GM23338 (cell line): ENCODE measurements around the gene DUSP7. TPM values are rescaled to one million over a fixed set of nuclear protein-coding genes. Genes with fewer than 3 reads are reported as not detected.

Experiments
- ATAC-seq: fragments of 200-7000 bp; cut with Tn5 transposase; 3 replicates; pipeline ENCODE4 v1.9.1; 2020
- DNase-seq: peaks from one replicate; pipeline ENCODE4 v3.0.0-alpha.2; 2015; ENCODE audit warnings: low spot score
- H2AFZ ChIP-seq: fragments of 200-600 bp; sonication (generic); 2 replicates; pipeline ENCODE4 v1.8.0; 2016; ENCODE audit warnings: antibody characterized with exemption, mild to moderate bottlenecking, moderate library complexity
- H3F3A ChIP-seq: fragments of 200-600 bp; sonication (generic); replicated peaks from 2 replicates; pipeline ENCODE4 v1.8.0; 2017; ENCODE audit warnings: antibody characterized with exemption, mixed run types, low read depth
- H3K27ac ChIP-seq: fragments of 200-600 bp; sonication (generic); 2 replicates; pipeline ENCODE4 v1.6.1; 2016; ENCODE audit warnings: low read depth
- H3K27me3 ChIP-seq: fragments of 200-600 bp; sonication (generic); 2 replicates; pipeline ENCODE4 v1.8.0; 2016; ENCODE audit warnings: mild to moderate bottlenecking, mixed run types, moderate library complexity; ENCODE audit not compliant: insufficient read depth
- H3K36me3 ChIP-seq: fragments of 200-600 bp; sonication (generic); 2 replicates; pipeline ENCODE4 v1.8.0; 2016; ENCODE audit warnings: mild to moderate bottlenecking; ENCODE audit not compliant: insufficient read depth
- H3K4me1 ChIP-seq: fragments of 200-600 bp; sonication (generic); 2 replicates; pipeline ENCODE4 v1.8.0; 2016; ENCODE audit warnings: mild to moderate bottlenecking, moderate library complexity; ENCODE audit not compliant: insufficient read depth
- H3K4me2 ChIP-seq: fragments of 200-600 bp; sonication (generic); 2 replicates; pipeline ENCODE4 v1.7.1; 2017; ENCODE audit warnings: mixed run types
- H3K4me3 ChIP-seq: fragments of 200-600 bp; sonication (generic); 2 replicates; pipeline ENCODE4 v1.6.1; 2016; ENCODE audit warnings: mixed run types
- H3K79me2 ChIP-seq: fragments of 200-600 bp; sonication (generic); replicated peaks from 2 replicates; pipeline ENCODE4 v1.8.0; 2017; ENCODE audit warnings: mild to moderate bottlenecking; ENCODE audit not compliant: insufficient read depth
- H3K9me2 ChIP-seq: fragments of 200-600 bp; sonication (generic); 2 replicates; pipeline ENCODE4 v1.8.0; 2017; ENCODE audit not compliant: insufficient read depth
- H4K20me1 ChIP-seq: fragments of 200-600 bp; sonication (generic); replicated peaks from 2 replicates; pipeline ENCODE4 v1.8.0; 2017; ENCODE audit warnings: mild to moderate bottlenecking; ENCODE audit not compliant: insufficient read depth
- H3K27ac Mint-ChIP-seq: 2 replicates; pipeline ENCODE4 v1.8.0; 2020; ENCODE audit warnings: inconsistent platforms, mild to moderate bottlenecking, moderate library complexity, mixed read lengths
- H3K27me3 Mint-ChIP-seq: 3 replicates; pipeline ENCODE4 v1.8.0; 2022; ENCODE audit warnings: low read depth, mild to moderate bottlenecking, moderate library complexity, mixed read lengths, inconsistent platforms; ENCODE audit not compliant: insufficient read depth, poor library complexity
- H3K36me3 Mint-ChIP-seq: 3 replicates; pipeline ENCODE4 v1.8.0; 2021; ENCODE audit warnings: low read depth, mild to moderate bottlenecking, inconsistent platforms, moderate library complexity, mixed read lengths
- H3K4me1 Mint-ChIP-seq: 3 replicates; pipeline ENCODE4 v1.8.0; 2020; ENCODE audit warnings: mild to moderate bottlenecking, inconsistent platforms, mixed read lengths
- H3K4me3 Mint-ChIP-seq: 3 replicates; pipeline ENCODE4 v1.8.0; 2021; ENCODE audit warnings: moderate library complexity, mild to moderate bottlenecking, inconsistent platforms, mixed read lengths
- H3K9me3 Mint-ChIP-seq: 3 replicates; pipeline ENCODE4 v1.8.0; 2020; ENCODE audit warnings: moderate library complexity, mild to moderate bottlenecking, inconsistent platforms, mixed read lengths
- EZH2 ChIP-seq: fragments of 200-600 bp; sonication (generic); IDR thresholded peaks from one replicate; pipeline ENCODE4 v1.8.0; 2017; ENCODE audit warnings: antibody characterized with exemption, mild to moderate bottlenecking, low read depth; ENCODE audit not compliant: unreplicated experiment
- EZH2phosphoT487 ChIP-seq: fragments of 200-600 bp; sonication (generic); IDR thresholded peaks from one replicate; pipeline ENCODE4 v1.8.1; 2018; ENCODE audit warnings: antibody characterized with exemption; ENCODE audit not compliant: unreplicated experiment
- JUNB ChIP-seq: IDR thresholded peaks from one replicate; pipeline ENCODE4 v1.6.1; 2016; ENCODE audit warnings: antibody characterized with exemption; ENCODE audit not compliant: unreplicated experiment
- NANOG ChIP-seq: IDR thresholded peaks from 2 replicates; pipeline ENCODE4 v1.6.1; 2016; ENCODE audit warnings: antibody characterized with exemption, borderline replicate concordance
- STAT1 ChIP-seq: IDR thresholded peaks from one replicate; pipeline ENCODE4 v1.6.1; 2016; ENCODE audit warnings: antibody characterized with exemption; ENCODE audit not compliant: unreplicated experiment
- ZNF114 ChIP-seq: fragments of 250-450 bp; sonication (Bioruptor Pico); IDR thresholded peaks from 2 replicates; pipeline ENCODE4 v1.5.0; 2020; ENCODE audit warnings: mild to moderate bottlenecking, moderate library complexity
- polyA plus RNA-seq: library from polyadenylated mRNA; unstranded; fragments of >200 nt; fragmentation: Nextera tagmentation; extraction: Ambion mirVana; gene quantifications from 2 replicates; pipeline ENCODE4 v1.2.1, GENCODE V29; 2016
- total RNA-seq: library from RNA; depleted of rRNA; stranded (reverse); fragments of >200 nt; shearing (Covaris generic); gene quantifications from 2 replicates; pipeline ENCODE4 v1.2.3, GENCODE V29; 2014
- TF ChIP-seq, protein P1 (sequence below): fragments of 250-450 bp; sonication (Bioruptor Pico); IDR thresholded peaks from 2 replicates; pipeline ENCODE4 v1.5.0; 2020; ENCODE audit warnings: mild to moderate bottlenecking, moderate library complexity
- TF ChIP-seq, protein P2 (sequence below): IDR thresholded peaks from 2 replicates; pipeline ENCODE4 v1.6.1; 2016; ENCODE audit warnings: antibody characterized with exemption

DUSP7 gene
- total and polyA plus RNA-seq, 2 experiments from 2014 or later = 5.6 to 14.7 TPM

DNA sequence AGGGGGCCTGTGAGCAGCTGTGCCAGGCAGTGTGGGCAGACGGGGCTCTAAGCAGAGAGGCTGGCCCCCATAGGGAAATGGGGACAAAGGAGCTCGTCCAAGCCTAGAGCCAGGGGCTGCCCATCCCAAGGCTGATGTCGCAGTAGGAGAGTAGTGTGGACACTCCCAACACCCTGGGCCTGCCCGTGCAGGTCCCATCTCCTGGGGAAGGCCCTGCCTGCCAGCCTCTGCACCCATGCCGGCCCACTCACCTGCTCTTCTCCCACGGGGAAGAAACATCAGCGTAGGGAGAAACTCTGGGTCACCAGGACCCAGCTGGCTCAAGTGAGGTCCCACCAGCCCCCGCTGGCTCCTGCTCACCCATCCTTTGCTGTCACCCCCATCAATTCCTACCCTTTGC is 10.7 kb upstream of the DUSP7 start (continued):
- TF ChIP-seq, protein P1, sequence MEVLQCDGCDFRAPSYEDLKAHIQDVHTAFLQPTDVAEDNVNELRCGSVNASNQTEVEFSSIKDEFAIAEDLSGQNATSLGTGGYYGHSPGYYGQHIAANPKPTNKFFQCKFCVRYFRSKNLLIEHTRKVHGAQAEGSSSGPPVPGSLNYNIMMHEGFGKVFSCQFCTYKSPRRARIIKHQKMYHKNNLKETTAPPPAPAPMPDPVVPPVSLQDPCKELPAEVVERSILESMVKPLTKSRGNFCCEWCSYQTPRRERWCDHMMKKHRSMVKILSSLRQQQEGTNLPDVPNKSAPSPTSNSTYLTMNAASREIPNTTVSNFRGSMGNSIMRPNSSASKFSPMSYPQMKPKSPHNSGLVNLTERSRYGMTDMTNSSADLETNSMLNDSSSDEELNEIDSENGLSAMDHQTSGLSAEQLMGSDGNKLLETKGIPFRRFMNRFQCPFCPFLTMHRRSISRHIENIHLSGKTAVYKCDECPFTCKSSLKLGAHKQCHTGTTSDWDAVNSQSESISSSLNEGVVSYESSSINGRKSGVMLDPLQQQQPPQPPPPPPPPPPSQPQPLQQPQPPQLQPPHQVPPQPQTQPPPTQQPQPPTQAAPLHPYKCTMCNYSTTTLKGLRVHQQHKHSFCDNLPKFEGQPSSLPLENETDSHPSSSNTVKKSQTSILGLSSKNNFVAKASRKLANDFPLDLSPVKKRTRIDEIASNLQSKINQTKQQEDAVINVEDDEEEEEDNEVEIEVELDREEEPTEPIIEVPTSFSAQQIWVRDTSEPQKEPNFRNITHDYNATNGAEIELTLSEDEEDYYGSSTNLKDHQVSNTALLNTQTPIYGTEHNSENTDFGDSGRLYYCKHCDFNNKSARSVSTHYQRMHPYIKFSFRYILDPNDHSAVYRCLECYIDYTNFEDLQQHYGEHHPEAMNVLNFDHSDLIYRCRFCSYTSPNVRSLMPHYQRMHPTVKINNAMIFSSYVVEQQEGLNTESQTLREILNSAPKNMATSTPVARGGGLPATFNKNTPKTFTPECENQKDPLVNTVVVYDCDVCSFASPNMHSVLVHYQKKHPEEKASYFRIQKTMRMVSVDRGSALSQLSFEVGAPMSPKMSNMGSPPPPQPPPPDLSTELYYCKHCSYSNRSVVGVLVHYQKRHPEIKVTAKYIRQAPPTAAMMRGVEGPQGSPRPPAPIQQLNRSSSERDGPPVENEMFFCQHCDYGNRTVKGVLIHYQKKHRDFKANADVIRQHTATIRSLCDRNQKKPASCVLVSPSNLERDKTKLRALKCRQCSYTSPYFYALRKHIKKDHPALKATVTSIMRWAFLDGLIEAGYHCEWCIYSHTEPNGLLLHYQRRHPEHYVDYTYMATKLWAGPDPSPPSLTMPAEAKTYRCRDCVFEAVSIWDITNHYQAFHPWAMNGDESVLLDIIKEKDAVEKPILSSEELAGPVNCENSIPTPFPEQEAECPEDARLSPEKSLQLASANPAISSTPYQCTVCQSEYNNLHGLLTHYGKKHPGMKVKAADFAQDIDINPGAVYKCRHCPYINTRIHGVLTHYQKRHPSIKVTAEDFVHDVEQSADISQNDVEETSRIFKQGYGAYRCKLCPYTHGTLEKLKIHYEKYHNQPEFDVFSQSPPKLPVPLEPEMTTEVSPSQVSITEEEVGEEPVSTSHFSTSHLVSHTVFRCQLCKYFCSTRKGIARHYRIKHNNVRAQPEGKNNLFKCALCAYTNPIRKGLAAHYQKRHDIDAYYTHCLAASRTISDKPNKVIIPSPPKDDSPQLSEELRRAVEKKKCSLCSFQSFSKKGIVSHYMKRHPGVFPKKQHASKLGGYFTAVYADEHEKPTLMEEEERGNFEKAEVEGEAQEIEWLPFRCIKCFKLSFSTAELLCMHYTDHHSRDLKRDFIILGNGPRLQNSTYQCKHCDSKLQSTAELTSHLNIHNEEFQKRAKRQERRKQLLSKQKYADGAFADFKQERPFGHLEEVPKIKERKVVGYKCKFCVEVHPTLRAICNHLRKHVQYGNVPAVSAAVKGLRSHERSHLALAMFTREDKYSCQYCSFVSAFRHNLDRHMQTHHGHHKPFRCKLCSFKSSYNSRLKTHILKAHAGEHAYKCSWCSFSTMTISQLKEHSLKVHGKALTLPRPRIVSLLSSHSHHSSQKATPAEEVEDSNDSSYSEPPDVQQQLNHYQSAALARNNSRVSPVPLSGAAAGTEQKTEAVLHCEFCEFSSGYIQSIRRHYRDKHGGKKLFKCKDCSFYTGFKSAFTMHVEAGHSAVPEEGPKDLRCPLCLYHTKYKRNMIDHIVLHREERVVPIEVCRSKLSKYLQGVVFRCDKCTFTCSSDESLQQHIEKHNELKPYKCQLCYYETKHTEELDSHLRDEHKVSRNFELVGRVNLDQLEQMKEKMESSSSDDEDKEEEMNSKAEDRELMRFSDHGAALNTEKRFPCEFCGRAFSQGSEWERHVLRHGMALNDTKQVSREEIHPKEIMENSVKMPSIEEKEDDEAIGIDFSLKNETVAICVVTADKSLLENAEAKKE = no peak
- no peak for TF ChIP-seq EZH2phosphoT487
- TF ChIP-seq STAT1 = no peak
- TF ChIP-seq ZNF114 (CRISPR knock-in tag) = no peak
- TF ChIP-seq NANOG = no peak
- TF ChIP-seq, protein P2, sequence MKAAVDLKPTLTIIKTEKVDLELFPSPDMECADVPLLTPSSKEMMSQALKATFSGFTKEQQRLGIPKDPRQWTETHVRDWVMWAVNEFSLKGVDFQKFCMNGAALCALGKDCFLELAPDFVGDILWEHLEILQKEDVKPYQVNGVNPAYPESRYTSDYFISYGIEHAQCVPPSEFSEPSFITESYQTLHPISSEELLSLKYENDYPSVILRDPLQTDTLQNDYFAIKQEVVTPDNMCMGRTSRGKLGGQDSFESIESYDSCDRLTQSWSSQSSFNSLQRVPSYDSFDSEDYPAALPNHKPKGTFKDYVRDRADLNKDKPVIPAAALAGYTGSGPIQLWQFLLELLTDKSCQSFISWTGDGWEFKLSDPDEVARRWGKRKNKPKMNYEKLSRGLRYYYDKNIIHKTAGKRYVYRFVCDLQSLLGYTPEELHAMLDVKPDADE = no peak

DNA sequence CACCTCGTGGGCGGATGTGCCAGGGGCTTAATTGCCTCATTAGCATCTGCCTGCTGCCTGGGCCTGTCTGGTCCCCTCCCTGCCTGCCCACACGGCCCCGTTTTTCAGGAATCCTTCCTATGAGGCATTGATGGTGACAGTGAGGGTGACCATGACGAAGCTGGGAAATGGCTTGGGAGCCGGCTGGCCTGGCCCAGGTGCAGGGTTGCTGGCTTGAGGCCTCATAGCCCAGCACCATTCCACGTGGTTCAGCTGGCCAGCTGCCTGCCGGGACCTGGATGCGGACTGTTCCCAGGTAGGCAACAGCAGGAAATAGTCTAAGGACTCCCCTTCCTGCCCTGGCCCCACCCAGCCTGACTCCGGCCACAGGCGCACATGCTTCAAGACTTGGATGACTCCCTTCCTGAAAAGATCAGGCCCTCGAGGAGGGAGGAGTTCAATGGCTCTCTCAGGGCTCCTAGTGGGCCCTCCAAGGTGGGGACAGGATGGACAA is 8.9 kb upstream of the DUSP7 start:
- Histone ChIP-seq H3K79me2 (no peaks in the 10 kb centered on the region), H3K4me3 (no peak overlapping the region), H4K20me1 (no peaks in the 10 kb centered on the region), H3F3A (no peaks in the 10 kb centered on the region), H3K9me2 (no peaks in the 10 kb centered on the region), H2AFZ (no peak overlapping the region), H3K27me3 (no peaks in the 10 kb centered on the region), H3K4me1 (no peaks in the 10 kb centered on the region), H3K36me3 (no peaks in the 10 kb centered on the region), H3K27ac (no peak overlapping the region), H3K4me2 (no peak overlapping the region)
- ATAC-seq = no peak
- Mint-ChIP-seq H3K4me3 (no peak overlapping the region), H3K9me3 (no peaks in the 10 kb centered on the region), H3K27ac (no peak overlapping the region; the same call in 1 of the 2 replicates), H3K36me3 (no peaks in the 10 kb centered on the region), H3K27me3 (peaks cover 13% of the 10 kb centered on the region), H3K4me1 (no peaks in the 10 kb centered on the region)
- DNase-seq = no peak
- TF ChIP-seq, protein P1 = no peak
- TF ChIP-seq JUNB = no peak
- TF ChIP-seq EZH2phosphoT487 = no peak
- TF ChIP-seq EZH2 = no peak
- no peak for TF ChIP-seq NANOG
